ENCODE results near the gene ZNF880. TPM values are rescaled to one million over a fixed set of nuclear protein-coding genes. Genes with fewer than 3 reads are reported as not detected.

Gene ZNF880
- total RNA-seq, 2 experiments from 2014 or later, result 15.0 to 17.6 TPM

- H3K27me3 Mint-ChIP-seq (ENCODE audit: low read depth), result no peaks in the 10 kb centered on the region
- peak overlapping the region; percentile 88 for H3K4me3 Mint-ChIP-seq
- H3K4me1 Mint-ChIP-seq (ENCODE audit: low read depth), result peaks cover 17% of the 10 kb centered on the region
- DNase-seq, result no peak
- H3K36me3 Mint-ChIP-seq (ENCODE audit: low read depth), result peaks cover 59% of the 10 kb centered on the region
- no peak for ATAC-seq
- peak overlapping the region; percentile 99 for H3K27ac Mint-ChIP-seq
- POLR2A ChIA-PET, result interaction anchor here (0.9 to 1.4 kb wide), 4 partner anchors 27 to 263 kb away, joined by 3 to 5 read pairs (median 4); partner anchors contain the start of gene ZNF610
- H3K9me3 Mint-ChIP-seq (ENCODE audit: insufficient read depth), result peaks cover 42% of the 10 kb centered on the region
- CTCF ChIA-PET, result no interaction called here
Observed at GRCh38 chr19:52370341-52370710, 603 bp downstream of the ZNF880 start.

GRCh38 chr19:52391135-52391534 lies 21.4 kb downstream of the ZNF880 start:
- H3K4me1 Mint-ChIP-seq (ENCODE audit: low read depth), result no peaks in the 10 kb centered on the region

GRCh38 chr19:52397310-52398080 lies 27.8 kb downstream of the ZNF880 start, which contains the start of gene ZNF528:
ZNF528 (plus strand) TSS chr19:52397849; CDS start chr19:52402014, 4,165 bp downstream.
- DNase-seq (peak; percentile 98), ATAC-seq (peak; percentile 100)
- H3K27me3 Mint-ChIP-seq (ENCODE audit: low read depth), result no peaks in the 10 kb centered on the region
- peaks cover 22% of the 10 kb centered on the region for H3K4me1 Mint-ChIP-seq (ENCODE audit: low read depth)
- H3K9me3 Mint-ChIP-seq (ENCODE audit: insufficient read depth), result peaks cover 49% of the 10 kb centered on the region
- H3K4me3 Mint-ChIP-seq, result peak within 1 kb of the TSS; percentile 89
- peak within 1 kb of the TSS; percentile 93 for H3K27ac Mint-ChIP-seq
- H3K36me3 Mint-ChIP-seq (ENCODE audit: low read depth), result peaks cover 72% of the 10 kb centered on the region
- POLR2A ChIA-PET, result interaction anchor here (0.5 to 1.2 kb wide), 7 partner anchors 28 to 787 kb away, joined by 3 to 4 read pairs (median 3); partner anchors contain the start of gene ZNF880
- CTCF ChIA-PET, result interaction anchor here (2.0 kb wide), 1 partner anchor 56 kb away, joined by 6 read pairs; the partner anchor contains the start of gene ZNF578

More at GRCh38 chr19:52391135-52391534, 21.4 kb downstream of the ZNF880 start:
- Mint-ChIP-seq H3K27ac (no peak overlapping the region), H3K36me3 (ENCODE audit: low read depth) (peaks cover 33% of the 10 kb centered on the region), H3K9me3 (ENCODE audit: insufficient read depth) (peaks cover 46% of the 10 kb centered on the region), H3K4me3 (no peak overlapping the region), H3K27me3 (ENCODE audit: low read depth) (no peaks in the 10 kb centered on the region)
- DNase-seq (no peak), ATAC-seq (no peak)
- ChIA-PET CTCF (no interaction called here), POLR2A (no interaction called here)

GRCh38 chr19:52398081-52398441 lies 28.3 kb downstream of the ZNF880 start:
- Mint-ChIP-seq H3K4me3 (peak overlapping the region; percentile 89), H3K4me1 (ENCODE audit: low read depth) (peaks cover 22% of the 10 kb centered on the region), H3K27ac (peak overlapping the region; percentile 93), H3K27me3 (ENCODE audit: low read depth) (no peaks in the 10 kb centered on the region), H3K36me3 (ENCODE audit: low read depth) (peaks cover 74% of the 10 kb centered on the region), H3K9me3 (ENCODE audit: insufficient read depth) (peaks cover 51% of the 10 kb centered on the region)
- ChIA-PET POLR2A (interaction anchor here (0.5 to 1.2 kb wide), 6 partner anchors 25 to 989 kb away, joined by 3 to 5 read pairs (median 4); partner anchors contain the start of genes PPP2R1A and ZNF880), CTCF (interaction anchor here (2.0 kb wide), 1 partner anchor 56 kb away, joined by 6 read pairs; the partner anchor contains the start of gene ZNF578)
- ATAC-seq, result peak; percentile 53
- no peak for DNase-seq

GRCh38 chr19:52410276-52410675 lies 40.6 kb downstream of the ZNF880 start:
- no peaks in the 10 kb centered on the region for H3K4me1 Mint-ChIP-seq (ENCODE audit: low read depth)
- ChIA-PET CTCF (no interaction called here), POLR2A (no interaction called here)
- H3K27ac Mint-ChIP-seq, result no peak overlapping the region
- DNase-seq, result no peak
- ATAC-seq, result no peak
- H3K9me3 Mint-ChIP-seq (ENCODE audit: insufficient read depth), result peaks cover 58% of the 10 kb centered on the region
- no peaks in the 10 kb centered on the region for H3K27me3 Mint-ChIP-seq (ENCODE audit: low read depth)
- H3K36me3 Mint-ChIP-seq (ENCODE audit: low read depth), result peaks cover 80% of the 10 kb centered on the region
- H3K4me3 Mint-ChIP-seq, result no peak overlapping the region

- DNase-seq (no peak), ATAC-seq (no peak)
- ChIA-PET POLR2A (no interaction called here), CTCF (no interaction called here)
- H3K27me3 Mint-ChIP-seq (ENCODE audit: low read depth), result no peaks in the 10 kb centered on the region
- H3K9me3 Mint-ChIP-seq (ENCODE audit: insufficient read depth), result peaks cover 52% of the 10 kb centered on the region
- H3K27ac Mint-ChIP-seq, result no peak overlapping the region
- H3K4me1 Mint-ChIP-seq (ENCODE audit: low read depth), result no peaks in the 10 kb centered on the region
- peaks cover 30% of the 10 kb centered on the region for H3K36me3 Mint-ChIP-seq (ENCODE audit: low read depth)
- H3K4me3 Mint-ChIP-seq, result no peak overlapping the region
Observed at GRCh38 chr19:52415711-52416110, 46.0 kb downstream of the ZNF880 start.

GRCh38 chr19:52428937-52429336 lies 59.2 kb downstream of the ZNF880 start, which contains the start of gene ZNF534:
ZNF534 (plus strand) TSS chr19:52429148; CDS start chr19:52431475, 2,327 bp downstream.
- no peak for ATAC-seq
- ChIA-PET CTCF (no interaction called here), POLR2A (no interaction called here)
- Mint-ChIP-seq H3K4me3 (no peak within 1 kb of the TSS), H3K4me1 (ENCODE audit: low read depth) (no peaks in the 10 kb centered on the region), H3K36me3 (ENCODE audit: low read depth) (no peaks in the 10 kb centered on the region), H3K27ac (no peak within 1 kb of the TSS), H3K9me3 (ENCODE audit: insufficient read depth) (peaks cover 22% of the 10 kb centered on the region), H3K27me3 (ENCODE audit: low read depth) (no peaks in the 10 kb centered on the region)
- DNase-seq, result no peak

Other genes starting within 250 kb of the ZNF880 start
- 1 to 10 TPM; 6.2 to 8.4 TPM for gene ZNF616, start 230.0 kb upstream of the ZNF880 start, total RNA-seq
- gene ZNF836, start 198.3 kb upstream of the ZNF880 start, total RNA-seq, result 10 to 100 TPM; 15.5 to 18.7 TPM
- gene PPP2R1A, start 179.9 kb upstream of the ZNF880 start, total RNA-seq, result 100 to 1,000 TPM; 223 to 225 TPM
- gene ZNF766, start 100.3 kb upstream of the ZNF880 start, total RNA-seq, result 10 to 100 TPM; 18.9 to 23.7 TPM
- 10 to 100 TPM; 15.2 to 15.7 TPM for gene ZNF480, start 72.8 kb upstream of the ZNF880 start, total RNA-seq
- 1 to 10 TPM; 1.5 to 1.6 TPM for gene ZNF610, start 33.7 kb upstream of the ZNF880 start, total RNA-seq
- 10 to 100 TPM; 13.0 to 14.7 TPM for gene ZNF528, start 27.9 kb downstream of the ZNF880 start, total RNA-seq
- gene ZNF534, start 59.2 kb downstream of the ZNF880 start, total RNA-seq, result not detected
- gene ZNF578, start 83.6 kb downstream of the ZNF880 start, total RNA-seq, result 1 to 10 TPM; 1.4 to 1.9 TPM
- 10 to 100 TPM; 47.0 to 50.0 TPM for gene ZNF808, start 157.7 kb downstream of the ZNF880 start, total RNA-seq
- 10 to 100 TPM; 34.3 to 35.8 TPM for gene ZNF701, start 200.4 kb downstream of the ZNF880 start, total RNA-seq

Measured in activated CD8-positive, alpha-beta T cell treated with anti-CD3 and anti-CD28 coated beads, Interleukin-2, amount 10 ng/mL, durations not matched to agents 7 days and 5 days (primary cell).